SKM-1 treated with dmso at 0.1 percent for 144 hours (cell line): ENCODE results near the gene TPGS1.

Source experiments
- DNase-seq: peaks from one replicate; lab custom pipeline; 2025; ENCODE audit not compliant: unreplicated experiment; lab: John Stamatoyannopoulos, UW

The TPGS1 gene, protein sequence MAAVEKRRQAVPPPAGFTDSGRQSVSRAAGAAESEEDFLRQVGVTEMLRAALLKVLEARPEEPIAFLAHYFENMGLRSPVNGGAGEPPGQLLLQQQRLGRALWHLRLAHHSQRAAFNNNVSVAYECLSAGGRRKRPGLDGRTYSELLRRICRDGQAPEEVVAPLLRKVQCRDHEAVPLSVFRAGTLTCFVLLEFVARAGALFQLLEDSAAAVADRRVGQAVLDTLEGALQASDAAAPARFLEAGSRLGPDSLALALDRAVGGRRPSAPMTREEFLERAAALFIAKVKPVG

DNA sequence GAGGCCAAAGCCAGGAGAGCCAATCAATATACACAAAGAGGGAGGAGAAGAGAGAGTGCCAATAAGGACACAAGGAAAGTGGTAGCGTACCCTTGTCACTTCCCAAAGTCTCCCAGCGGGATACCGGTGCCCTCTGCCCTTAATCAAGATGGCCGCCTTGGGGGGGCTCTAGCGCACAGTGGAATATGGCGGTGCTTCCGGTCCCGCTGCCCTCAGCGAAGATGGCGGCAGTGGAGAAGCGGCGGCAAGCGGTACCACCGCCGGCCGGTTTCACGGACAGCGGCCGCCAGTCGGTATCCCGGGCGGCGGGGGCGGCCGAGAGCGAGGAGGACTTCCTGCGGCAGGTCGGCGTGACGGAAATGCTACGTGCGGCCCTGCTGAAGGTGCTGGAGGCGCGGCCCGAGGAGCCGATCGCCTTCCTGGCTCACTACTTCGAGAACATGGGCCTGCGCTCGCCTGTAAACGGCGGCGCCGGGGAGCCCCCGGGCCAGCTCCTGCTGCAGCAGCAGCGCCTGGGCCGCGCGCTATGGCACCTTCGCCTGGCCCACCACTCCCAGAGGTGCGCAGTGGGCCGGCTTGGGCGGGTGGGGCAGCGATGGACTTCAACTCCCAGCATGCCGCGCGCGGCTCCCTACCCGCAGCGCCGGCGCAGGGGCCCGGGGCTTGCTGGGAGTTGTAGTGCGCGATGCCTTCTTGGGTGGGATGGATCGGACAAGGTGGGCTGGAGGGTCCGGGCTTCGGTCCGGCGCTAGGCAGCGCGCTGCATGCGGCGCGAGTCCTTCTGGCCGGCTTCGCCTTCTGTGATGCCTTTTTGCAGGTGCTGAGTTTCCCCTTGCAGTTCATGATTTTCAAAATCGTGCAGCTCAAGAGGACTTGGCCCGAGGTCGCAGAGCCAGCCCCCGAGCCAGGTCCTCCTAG, at the start of gene TPGS1:
Gene TPGS1 (plus strand): TSS at position 212 of the 918 bp plus-strand sequence. CDS start 10 bp downstream, at position 222.
- DNase-seq, result peak; percentile 75

DNA sequence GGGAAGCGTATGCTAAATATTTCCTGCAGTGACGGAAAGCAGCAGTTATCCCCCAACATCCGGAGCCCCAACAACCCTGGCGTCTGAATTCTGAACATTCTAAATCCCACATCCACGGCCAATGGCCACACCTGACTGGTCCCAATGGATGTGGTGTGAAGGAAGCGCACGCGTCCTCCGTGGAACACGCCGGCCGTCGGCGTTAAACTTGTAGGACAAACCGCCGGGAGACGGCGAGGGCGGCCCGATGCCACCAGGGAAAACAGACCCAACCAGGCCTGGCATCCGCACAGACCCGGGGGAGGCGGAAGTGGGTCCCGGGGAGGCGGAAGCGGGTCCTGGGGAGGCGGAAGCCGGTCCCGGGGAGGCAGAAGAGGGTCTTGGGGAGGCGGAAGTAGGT, 49.7 kb upstream of the TPGS1 start:
- DNase-seq, result no peak

DNA sequence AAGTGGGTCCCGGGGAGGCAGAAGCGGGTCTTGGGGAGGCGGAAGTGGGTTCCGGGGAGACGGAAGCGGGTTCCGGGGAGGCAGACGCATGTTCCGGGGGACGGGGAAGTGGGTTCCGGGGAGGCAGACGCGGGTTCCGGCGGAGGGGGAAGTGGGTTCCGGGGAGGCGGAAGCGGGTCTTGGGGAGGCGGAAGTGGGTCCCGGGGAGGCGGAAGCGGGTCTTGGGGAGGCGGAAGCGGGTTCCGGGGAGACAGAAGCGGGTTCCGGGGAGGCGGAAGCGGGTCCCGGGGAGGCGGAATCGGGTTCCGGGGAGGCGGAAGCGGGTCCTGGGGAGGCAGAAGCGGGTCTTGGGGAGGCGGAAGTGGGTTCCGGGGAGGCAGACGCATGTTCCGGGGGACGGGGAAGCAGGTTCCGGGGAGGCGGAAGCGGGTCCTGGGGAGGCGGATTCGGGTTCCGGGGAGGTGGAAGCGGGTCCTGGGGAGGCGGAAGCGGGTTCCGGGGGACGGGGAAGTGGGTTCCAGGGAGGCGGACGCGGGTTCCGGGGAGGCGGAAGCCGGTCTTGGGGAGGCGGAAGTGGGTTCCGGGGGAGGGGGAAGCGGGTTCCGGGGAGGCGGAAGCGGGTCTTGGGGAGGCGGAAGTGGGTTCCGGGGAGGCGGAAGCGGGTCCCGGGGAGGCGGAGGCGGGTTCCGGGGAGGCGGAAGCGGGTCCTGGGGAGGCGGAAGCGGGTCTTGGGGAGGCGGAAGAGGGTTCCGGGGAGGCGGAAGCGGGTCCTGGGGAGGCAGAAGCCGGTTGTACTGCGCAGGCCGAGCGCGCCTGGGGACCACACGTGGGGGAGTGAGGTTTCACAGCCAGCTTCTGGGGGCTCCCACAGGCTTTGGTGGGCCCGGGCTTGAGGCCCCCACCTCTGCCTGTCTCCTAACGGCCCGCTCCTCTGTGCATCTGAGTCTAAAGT, 48.9 kb upstream of the TPGS1 start:
- no peak for DNase-seq

DNA sequence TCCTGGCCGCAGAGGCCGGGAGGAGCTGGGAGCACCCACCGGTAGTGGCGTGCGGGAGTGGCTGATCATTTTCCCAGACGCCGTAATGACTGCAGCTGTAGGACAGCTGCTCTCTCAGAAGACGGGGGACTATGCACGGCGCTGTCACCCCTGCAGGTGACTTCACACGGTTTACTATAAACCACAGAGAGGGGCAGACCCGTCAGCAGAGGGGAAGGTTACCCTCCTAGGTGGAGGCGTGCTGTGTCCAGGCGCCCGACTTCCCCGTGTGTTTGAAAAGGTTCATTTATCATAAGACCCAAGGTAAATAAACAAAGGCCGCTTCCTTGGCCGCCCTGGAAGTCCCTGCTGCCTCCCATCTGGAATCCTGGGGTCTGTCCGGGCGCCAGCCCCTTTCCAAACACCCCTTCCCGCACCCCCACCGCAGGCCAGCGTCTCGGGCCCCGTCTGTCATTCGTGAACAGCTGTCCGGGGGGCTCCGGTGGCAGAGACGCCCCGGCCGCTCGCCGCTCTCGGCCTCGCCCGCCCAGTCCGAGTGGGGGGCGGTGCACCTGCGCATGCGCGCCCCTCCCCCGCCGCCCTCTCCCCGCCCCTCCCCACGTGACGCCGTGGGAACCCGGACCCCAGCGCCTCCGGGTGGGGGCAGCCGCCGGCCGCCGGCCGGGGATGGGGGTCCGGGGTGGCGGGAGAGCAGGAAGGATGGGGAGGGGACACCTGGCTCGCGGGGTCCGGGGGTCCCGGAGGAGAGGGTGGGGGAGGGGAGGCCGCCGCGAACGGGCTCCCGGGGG, 47.4 kb upstream of the TPGS1 start:
- no peak for DNase-seq

DNA sequence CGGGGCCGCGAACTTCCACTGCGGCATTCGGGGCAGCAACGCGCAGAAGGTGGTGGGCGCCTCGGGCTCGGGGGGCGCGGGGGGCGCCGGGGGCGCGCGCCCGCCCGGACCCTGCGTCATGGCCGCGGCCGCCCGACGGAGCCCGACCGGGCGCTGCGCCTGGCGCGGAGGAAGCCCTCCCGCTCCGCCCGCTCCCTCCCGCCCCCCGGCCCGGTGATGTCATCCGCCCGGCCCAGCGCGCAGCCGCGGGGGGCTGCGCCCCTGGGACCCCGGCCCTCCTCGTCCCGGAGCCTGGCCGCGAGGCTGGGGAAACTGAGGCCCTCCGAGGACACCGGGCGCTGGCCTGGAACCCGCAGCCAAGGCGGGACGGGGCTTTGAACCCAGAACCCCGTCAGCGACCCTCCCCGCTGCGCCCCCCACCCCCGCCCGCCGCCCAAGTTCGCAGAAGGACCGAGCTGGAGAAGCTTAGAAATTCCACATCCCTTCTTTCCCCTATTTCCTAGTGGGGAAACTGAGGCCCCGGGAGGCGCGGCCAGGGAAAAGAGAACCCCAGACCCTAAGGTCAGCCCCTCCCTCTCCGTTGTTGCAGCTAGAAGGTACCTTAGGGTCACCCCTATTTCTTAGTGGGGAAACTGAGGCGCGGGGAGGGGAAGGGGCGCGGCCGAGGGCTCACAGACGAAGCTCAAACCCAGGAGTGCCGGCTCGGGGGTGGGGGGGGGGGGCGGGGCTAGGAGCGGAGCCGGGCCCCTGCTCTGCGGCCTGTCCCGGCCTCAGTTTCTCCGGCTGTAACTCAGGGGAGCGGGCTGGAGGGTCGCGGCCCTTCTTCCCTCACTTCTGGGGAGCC, 46.2 kb upstream of the TPGS1 start, which contains the start of gene SHC2:
Gene SHC2 (minus strand): TSS at position 157 of the 844 bp plus-strand sequence. CDS start 37 bp downstream, at position 120.
- no peak for DNase-seq

DNA sequence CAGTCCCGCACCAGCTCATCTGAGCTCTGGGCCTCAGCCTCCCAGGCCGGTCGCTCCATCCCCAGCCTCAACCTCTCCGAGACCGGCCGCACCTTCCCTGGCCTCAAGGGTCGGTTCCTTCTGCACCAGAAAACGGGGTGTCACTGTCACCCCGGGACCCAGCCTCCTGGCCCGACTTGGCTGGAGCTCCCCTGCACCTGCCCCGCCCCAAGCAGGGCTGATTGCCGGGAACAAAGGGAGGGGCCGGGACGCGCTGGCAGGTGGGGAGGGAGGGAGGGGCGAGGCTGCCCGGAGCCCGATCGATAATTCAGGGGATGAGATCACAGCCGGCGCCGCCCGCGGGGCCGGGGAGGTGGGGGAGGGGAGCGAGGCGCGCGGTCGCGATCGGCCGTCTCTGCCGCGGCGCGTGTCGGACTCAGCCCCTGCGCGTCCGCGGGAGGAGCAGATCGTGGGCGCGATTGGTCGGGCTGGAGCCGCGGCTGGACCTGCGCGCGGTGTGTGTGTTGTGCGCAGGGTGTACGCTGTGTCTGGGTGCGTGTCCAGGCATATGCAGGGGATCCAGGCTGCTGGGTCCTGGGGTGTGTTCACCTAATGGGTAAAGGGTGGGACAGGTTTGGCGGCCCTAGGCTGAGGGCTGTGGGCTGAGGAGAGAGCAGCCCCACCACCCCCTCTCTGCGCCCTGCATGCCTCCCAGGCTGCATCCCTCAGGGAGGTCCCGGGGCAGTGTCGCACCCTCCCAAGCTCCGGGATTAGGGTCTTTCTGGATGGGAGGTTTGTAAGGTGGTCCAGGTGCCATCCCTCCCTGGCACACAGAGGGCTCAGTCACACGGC, 45.4 kb upstream of the TPGS1 start:
- DNase-seq, result no peak

DNA sequence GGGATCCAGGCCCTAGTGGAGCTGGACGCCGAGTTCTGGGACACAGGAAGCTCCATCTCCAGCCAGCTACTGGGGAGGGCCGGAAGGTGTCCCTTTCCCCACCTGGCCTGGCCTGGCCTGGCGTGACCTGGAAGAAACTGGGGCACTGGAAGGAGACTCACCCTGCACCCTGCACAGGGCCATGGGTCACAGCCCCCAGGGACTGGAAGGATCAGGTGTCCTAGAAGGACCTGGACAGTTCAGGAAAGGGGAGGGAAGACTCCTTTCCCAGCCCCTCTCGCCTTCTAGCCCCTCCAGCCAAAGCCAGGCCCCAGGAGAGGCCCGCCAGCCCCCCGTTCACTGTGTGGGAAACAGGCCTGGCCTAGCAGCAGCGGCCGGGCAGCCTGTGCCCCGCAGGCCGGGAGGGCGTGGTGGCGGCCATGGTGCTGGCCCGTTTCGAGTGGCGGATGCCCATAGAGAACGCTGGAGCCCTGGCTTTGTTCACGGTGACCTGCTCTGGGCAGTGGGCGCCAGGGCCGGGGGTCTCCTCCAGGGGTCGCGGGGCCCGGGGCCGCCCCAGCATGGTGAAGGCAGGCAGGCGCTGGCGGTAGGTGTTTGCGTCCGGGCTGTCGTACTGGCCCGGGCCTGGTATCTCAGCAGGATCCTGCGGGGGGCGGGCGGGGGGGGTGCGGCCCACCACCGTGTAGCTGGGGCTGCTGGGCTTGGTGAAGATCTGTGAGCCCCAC, 43.7 kb upstream of the TPGS1 start:
- no peak for DNase-seq

DNA sequence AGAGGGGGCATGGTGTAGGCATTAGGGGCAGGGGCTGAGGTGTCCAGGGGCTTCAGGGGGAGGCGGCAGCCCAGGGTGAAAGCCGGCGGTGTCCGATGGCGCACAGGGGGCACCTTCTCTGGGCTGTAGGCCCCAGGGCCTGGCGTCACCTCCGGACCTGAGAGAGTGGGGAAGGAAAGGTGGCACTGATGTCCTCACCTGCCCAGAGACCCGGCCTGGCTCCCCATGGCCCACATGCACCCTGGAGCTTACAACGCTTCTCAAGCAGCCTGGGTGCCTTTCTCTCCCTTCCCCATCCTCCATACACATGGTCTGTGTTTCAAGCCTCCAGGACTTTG, 43.1 kb upstream of the TPGS1 start:
- DNase-seq, result no peak

DNA sequence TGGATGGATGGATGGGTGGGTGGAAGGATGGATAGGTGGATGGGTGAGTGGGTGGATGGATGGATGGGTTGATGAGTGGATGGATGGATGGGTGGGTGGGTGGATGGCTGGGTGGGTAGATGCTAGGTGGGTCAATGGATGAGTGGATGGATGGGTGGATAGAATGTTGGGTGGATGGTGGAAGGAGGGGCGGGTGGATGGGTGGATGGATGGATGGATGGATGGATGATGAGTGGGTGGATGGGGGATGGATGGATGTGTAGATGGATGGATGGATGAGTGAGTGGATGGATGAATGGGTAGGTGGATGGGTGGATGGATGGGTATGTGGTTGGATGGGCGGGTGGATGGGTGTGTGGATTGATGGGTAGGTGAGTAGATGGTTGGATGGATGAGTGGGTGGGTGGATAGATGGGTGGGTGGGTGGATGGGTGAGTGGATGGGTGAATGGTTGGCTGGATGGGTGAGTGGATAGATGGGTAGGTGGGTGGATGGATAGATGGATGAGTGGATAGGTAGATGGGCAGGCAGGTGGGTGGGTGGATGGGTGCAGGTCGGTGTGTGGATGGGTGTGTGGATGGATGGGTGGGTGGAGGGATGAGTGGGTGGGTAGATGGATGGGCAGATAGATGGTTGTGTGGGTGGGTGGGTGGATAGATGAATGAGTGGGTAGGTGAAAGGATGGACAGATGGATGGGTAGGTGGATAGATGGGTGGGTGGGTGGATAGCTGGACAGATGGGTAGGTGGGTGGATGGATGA, 42.1 kb upstream of the TPGS1 start:
- no peak for DNase-seq

DNA sequence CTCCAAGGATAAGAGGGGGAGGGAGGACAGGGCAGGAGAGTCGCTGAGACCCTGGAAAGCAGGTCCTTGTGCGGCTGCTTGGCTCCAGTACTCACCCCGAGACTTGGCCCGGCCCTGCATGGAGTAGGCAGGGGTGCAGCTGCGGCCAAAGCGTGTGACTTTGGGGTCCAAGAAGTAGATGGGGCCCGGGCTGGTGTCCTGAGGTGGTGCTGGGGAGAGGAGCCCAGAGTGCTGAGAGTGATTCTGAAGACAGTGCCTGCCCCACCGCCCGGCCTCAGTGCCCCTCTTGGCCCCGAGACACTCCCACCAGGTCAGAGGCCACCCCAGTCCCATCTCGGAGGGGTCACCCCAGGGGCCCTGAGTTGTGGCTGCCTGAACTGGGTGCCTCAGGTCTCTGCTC, 39.7 kb upstream of the TPGS1 start:
- no peak for DNase-seq

DNA sequence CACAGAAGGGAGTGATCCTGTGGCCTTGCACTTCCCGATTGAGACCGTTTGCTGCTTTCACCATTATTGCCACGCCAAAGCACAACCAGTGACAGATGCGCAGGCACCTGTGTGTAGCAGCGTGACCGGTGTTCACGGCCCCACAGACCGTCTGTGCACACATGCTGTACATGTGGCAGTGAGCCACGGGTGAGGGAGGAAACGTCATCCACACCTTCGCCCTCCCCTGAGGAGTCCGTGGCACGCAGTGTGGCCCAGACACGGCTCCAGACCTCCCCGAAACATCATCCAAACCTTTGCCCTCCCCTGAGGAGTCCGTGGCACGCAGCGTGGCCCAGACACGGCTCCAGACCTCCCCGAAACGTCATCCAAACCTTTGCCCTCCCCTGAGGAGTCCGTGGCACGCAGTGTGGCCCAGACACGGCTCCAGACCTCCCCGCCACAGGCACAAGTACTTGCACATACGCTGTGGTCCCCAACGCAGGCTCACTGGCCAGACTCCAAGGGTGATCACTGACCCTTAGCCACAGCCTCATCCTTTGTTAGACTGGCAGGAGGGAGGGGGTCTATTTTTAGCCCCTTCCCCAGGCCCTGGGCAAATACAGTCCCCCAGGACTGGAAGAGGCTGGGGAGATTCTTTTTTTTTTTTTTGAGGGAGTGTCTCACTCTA, 38.6 kb upstream of the TPGS1 start:
- no peak for DNase-seq

DNA sequence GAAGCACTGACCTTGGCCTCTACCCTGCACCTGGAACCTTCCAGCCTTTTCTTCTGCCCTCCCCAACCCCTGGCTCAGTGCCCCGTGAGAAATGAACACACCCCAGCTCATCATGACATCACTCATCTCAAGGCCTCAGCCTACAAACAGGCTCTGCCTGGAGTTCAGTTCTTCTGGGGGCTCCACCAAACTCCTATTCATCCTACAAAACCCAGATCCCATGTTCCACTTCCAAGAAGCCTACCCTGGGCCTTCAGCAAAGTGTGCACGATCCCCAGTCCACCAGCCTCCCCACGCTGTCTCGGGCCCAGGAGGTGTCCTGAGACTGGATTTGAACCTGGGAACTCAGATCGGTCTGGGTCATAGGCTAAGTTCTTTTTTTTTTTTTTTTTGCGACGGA, 37.5 kb upstream of the TPGS1 start:
- DNase-seq, result no peak

DNA sequence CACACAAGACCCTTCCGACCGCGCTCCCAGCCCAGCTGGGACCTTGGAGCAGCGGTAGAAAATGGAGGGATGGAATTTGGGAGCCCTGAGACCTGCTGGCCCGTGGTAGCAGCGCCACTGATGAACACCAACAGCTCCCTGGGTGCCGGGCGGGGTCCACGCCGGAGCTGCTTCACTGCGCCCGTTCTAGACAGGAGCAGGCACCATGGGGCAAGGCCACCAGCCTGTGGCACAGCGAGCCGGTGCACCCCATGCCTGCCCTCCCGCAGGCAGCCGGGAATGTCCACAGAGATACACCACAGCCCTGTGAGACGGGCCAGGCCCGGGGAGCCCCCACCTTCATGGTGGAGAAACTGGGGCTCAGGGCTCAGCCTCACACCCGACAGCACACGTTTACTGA, 36.6 kb upstream of the TPGS1 start:
- no peak for DNase-seq

DNA sequence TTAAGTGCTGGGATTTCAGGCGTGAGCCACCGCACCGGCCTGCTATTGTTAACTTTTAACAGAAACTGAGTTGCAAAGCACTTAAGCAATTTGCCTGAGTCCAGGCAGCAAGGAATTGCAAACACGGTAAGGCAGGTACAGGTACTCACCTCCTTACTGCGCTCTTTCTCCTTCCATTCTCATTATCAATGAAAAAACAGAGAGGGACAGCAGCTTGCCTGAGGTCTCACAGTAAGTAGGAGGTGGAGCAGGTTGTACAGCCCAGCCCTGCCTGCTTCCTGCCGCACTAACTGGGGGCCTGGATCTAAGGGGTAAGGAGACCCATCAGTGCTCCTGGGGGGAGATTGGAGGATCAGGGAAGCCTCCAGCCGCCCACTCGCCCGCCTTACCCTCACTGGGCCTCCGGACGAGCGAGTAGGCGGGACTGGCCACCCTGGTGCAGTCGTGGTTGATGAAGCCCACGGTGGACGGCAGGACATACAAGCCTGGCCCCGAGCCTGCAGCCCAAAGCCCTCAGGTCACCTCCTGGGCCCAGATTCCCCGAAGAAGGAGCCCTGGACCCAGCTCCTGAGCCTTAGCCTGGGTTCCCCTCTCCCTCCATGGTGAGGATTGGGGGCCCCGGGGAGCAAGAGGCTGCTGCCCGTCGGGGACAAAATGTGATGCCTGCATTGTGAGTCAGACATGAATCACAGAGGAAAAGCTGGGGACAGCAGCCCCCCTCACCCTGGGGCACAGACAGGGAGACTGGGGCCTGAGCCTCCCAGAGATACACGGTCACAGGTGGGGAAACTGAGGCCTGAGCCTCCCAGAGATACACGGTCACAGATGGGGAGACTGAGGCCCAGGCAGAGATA, 35.1 kb upstream of the TPGS1 start:
- DNase-seq, result no peak

DNA sequence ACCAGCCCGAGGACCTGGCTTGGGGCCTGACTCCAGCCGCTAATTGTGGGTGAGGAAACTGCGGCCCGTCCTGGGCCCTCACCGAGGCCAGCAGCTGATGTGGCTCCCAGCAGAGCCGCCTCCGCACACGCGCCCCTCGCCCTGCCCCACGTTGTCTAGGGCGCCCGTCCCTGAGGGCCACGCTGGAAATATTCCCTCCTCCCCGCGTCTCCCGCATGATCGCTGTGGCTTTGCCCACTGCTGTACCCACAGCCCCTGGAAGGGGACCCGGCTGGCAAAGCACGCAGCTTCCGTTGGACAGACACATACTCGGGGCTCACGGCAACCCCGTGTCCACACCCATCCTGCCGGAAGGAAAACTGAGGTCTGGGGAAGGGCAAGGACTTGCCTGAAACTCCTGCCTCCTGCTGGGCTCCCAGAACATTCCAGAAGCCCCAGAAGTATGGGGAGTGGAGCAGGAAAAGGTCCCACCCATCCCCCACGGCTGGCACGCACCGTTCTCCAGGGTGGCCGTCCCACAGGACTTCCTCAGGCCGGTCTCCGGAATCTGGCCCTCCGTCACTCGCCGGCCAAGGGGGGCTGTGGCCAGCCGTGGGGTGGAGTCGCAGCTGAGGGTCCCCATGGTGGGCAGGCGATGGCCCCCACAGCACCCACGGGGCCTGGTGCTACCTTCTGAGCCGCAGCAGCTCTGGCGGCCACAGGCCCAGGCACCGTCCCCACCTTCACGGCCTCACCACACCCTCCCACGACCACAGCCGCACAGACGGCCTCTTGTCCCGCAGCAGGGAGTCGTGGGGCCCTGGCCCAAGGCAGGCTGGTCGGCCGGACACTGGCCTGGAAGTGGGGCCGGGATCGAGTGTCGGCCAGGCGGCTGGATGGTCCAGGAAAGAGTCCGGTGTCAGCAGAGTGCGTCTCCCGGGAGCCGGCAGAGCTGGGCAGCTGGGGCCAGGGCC, 32.9 kb upstream of the TPGS1 start:
- DNase-seq, result no peak
